ENCODE measurements around the gene PALLD. TPM values are rescaled to one million over a fixed set of nuclear protein-coding genes. Genes with fewer than 3 reads are reported as not detected.

PALLD gene
- total and polyA plus RNA-seq, 3 donors from 2014 or later: 138 to 156 (median 146) TPM

DNA sequence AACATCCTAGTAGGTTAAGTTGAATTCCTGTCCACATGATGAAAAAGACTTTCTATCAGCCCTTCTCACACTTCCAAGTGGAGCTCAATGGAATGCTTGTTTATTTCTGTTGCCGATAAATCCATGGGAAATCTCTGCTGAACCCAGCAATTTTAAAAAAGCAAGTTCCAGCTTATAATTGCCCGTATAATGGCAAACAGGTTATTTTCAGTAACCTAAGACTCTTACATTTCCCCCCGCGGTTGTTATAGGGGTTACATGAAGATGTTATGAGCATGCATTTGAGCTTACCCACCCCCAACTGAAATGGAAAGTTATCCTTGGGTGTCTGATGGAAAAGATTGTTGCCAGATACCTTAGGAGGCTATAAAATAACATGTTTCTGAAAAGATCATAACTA, 136.2 kb downstream of the PALLD start:
- TF ChIP-seq POLR2A (IDR thresholded peaks at IDR 0.05): no peak
- TF ChIP-seq, protein P1, sequence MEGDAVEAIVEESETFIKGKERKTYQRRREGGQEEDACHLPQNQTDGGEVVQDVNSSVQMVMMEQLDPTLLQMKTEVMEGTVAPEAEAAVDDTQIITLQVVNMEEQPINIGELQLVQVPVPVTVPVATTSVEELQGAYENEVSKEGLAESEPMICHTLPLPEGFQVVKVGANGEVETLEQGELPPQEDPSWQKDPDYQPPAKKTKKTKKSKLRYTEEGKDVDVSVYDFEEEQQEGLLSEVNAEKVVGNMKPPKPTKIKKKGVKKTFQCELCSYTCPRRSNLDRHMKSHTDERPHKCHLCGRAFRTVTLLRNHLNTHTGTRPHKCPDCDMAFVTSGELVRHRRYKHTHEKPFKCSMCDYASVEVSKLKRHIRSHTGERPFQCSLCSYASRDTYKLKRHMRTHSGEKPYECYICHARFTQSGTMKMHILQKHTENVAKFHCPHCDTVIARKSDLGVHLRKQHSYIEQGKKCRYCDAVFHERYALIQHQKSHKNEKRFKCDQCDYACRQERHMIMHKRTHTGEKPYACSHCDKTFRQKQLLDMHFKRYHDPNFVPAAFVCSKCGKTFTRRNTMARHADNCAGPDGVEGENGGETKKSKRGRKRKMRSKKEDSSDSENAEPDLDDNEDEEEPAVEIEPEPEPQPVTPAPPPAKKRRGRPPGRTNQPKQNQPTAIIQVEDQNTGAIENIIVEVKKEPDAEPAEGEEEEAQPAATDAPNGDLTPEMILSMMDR (IDR thresholded peaks at IDR 0.05): no peak
- no peaks in the 10 kb centered on the region for H3K9me3 ChIP-seq
- H3K4me3 ChIP-seq: no peak overlapping the region
- no peaks in the 10 kb centered on the region for H3K4me1 ChIP-seq
- no peak for DNase-seq
- WGBS, 2 donors: 29 to 31% methylated on average over 4 of the region's 4 CpGs
- no peaks in the 10 kb centered on the region for H3K36me3 ChIP-seq (ENCODE audit: low read depth, missing control alignments)
- H3K27me3 ChIP-seq: no peaks in the 10 kb centered on the region
- H3K27ac ChIP-seq: no peak overlapping the region
- intact Hi-C loops (cut with DNase I; ENCODE audit: low total_unique reads): no loop called here

DNA sequence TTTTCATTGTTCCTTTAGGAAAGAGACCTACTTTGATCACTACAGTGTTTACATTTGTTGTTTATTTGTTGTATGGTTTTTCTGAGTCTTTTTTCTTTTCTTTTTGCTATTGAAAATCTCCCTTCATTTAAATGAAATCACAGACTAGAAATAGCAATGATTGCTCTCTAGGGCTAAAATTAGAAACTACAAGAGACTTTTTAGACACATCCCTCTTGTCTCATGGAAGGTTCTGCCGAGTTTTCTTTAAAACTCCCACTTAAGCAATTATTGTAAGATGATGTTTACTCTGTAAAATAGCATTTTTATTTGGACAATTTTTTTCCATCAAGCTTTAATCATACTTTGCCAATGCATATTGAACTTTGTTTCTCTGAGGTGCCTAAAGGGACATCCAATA, 136.6 kb downstream of the PALLD start:
- no peak overlapping the region for H3K4me3 ChIP-seq

DNA sequence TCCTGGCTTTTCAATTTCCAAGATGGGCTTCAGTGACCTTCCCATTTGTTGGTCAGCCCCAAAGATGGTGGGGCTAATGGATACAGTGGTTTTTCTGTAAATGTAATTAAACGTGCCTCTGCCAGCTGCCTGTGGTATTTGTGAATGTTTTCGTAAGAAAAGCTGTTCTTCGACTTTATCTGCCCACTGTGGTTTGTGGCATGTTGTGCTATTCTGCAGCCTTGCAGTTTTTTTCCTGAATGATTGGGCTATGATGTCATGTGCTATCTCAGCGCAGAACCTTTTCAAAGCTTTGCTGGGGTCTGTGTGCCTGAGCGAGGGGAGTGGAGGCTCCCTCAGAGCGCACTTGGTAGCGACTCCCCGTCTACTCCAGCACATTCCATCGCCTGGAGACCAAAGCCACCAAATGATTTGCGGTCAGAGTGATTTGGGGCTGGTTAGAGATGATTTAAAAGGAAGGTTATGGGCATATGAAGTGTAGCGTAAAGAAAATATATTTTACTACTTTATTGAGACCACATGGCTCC, 137.5 kb downstream of the PALLD start:
- Histone ChIP-seq H3K27me3 (no peaks in the 10 kb centered on the region), H3K4me1 (no peaks in the 10 kb centered on the region), H3K27ac (no peak overlapping the region), H3K36me3 (ENCODE audit: low read depth, missing control alignments) (no peaks in the 10 kb centered on the region), H3K4me3 (no peak overlapping the region), H3K9me3 (no peaks in the 10 kb centered on the region)
- WGBS, 2 donors: 57 to 64% methylated on average over 11 of the region's 11 CpGs
- intact Hi-C loops (cut with DNase I; ENCODE audit: low total_unique reads): no loop called here
- TF ChIP-seq, protein P1 (IDR thresholded peaks at IDR 0.05): no peak
- no peak for TF ChIP-seq POLR2A (IDR thresholded peaks at IDR 0.05)
- DNase-seq: no peak

More for the DNA sequence above, 136.6 kb downstream of the PALLD start:
- 22 to 31% methylated on average over 1 of the region's 1 CpG for WGBS, 2 donors
- DNase-seq: no peak
- Histone ChIP-seq H3K9me3 (no peaks in the 10 kb centered on the region), H3K27me3 (no peaks in the 10 kb centered on the region), H3K4me1 (no peaks in the 10 kb centered on the region), H3K27ac (no peak overlapping the region), H3K36me3 (ENCODE audit: low read depth, missing control alignments) (no peaks in the 10 kb centered on the region)
- intact Hi-C loops (cut with DNase I; ENCODE audit: low total_unique reads): no loop called here
- TF ChIP-seq, protein P1 (IDR thresholded peaks at IDR 0.05): no peak
- TF ChIP-seq POLR2A (IDR thresholded peaks at IDR 0.05): no peak

DNA sequence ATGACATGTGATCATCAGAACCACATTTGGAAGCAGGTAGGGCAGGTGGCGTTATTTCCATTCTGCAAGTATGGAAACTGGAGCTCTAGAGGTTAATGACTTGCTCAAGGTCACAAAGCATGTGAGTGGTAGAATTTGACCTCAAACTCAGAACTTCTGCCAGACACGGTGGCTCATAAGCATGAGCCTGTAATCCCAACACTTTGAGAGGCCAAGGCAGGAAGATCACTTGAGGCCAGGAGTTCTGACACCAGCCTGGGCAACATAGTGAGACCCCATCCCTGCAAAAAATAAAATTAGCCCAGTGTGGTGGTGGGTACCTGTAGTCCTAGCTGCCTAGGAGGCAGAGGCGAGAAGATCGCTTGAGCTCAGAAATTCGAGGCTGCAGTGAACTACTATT, 139.2 kb downstream of the PALLD start:
- Histone ChIP-seq H3K36me3 (ENCODE audit: low read depth, missing control alignments) (no peaks in the 10 kb centered on the region), H3K9me3 (no peaks in the 10 kb centered on the region), H3K27me3 (no peaks in the 10 kb centered on the region), H3K4me3 (no peak overlapping the region), H3K27ac (no peak overlapping the region), H3K4me1 (no peaks in the 10 kb centered on the region)
- WGBS, 2 donors: 77 to 83% methylated on average over 5 of the region's 5 CpGs
- TF ChIP-seq POLR2A (IDR thresholded peaks at IDR 0.05): no peak
- TF ChIP-seq, protein P1 (IDR thresholded peaks at IDR 0.05): no peak
- no peak for DNase-seq
- intact Hi-C loops (cut with DNase I; ENCODE audit: low total_unique reads): no loop called here

DNA sequence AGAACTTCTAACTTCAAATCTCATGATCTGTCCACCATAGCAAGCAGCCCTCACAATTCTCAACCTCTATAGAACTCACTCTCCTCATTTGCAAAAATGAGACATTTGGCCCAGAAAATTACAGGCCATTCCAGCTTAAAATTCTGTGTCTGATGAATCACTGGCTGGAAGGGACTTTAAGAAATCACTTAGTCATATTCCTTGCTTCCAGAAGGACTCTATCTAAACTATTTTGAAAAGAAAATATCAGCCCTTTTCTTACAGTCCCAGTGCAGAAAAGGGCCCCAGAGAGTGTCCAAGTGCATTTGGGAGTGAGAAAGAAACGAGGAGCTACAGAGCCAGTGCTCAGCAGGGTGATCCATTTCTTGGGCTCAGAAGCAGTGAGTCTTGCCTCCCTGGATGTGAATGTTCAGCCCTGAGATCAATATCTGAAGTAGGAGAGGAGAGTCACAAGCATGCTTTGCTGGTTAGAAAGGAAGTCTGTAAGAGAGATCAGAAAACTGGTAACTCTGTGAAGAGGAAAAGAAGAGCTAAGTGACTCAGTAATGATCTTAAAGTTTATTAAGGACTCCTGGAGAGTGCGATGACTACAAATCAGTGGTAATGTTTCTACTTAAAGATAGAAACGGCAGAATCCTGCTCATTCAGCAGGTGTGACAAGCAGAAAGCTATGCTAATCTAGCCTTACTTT, 139.8 kb downstream of the PALLD start:
- Histone ChIP-seq H3K27ac (no peak overlapping the region), H3K27me3 (no peaks in the 10 kb centered on the region), H3K9me3 (no peaks in the 10 kb centered on the region), H3K4me3 (no peak overlapping the region), H3K36me3 (ENCODE audit: low read depth, missing control alignments) (no peaks in the 10 kb centered on the region), H3K4me1 (no peaks in the 10 kb centered on the region)
- intact Hi-C loops (cut with DNase I; ENCODE audit: low total_unique reads): no loop called here
- 52 to 57% methylated on average over 3 of the region's 3 CpGs for WGBS, 2 donors
- TF ChIP-seq, protein P1 (IDR thresholded peaks at IDR 0.05): no peak
- no peak for DNase-seq

Measured in testis (tissue), 3 donors.